Measurements from ENCODE around the gene PLA2G1B.
"Not testable (repeated sequence)": the region's sequence is repeated elsewhere in the genome, so short reads cannot be mapped to it uniquely, and the experiment has no call there.

The PLA2G1B gene

DNA sequence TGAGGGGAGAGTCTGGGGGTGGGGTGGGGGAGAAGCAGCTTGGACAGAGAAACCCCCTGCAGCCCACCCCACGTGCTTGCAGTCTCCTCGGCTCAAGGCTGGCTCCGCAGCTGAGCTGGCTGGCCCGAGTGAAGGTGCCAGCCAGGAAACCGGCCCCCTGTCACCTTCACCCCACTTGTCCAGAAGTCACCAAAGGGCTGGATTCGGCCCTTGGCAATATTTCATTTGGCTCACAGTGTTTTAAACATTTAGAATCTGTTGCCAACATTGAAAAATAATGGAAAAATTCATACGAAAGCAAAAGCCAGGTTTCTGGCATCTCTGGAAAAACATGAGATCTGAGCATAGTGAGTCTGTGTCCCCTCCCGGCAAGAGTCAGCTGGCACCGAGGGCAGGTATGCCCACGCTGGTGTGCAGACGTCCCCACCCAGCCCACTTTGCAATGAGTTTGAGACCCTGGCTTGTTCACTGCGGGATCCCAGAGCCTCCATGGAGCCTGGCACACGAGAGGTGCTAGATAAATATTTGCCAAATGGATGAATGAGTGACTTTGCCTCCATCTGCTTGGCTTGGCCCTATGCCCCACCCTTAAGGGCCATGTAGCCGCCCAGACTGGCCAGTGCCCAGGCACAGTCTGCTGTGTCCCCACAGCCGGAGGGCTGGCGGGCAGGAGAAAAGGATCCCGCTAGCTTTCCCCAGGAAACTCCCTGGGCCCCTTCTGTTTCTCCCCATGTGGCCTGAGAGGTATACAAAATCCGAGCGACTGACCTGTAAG is 23.2 kb upstream of the PLA2G1B start:
- Histone ChIP-seq H3K9ac (ENCODE audit: low read depth, low read length) (no peak overlapping the region), H3K36me3 (ENCODE audit: insufficient read depth, low read length) (no peaks in the 10 kb centered on the region; the same call in 1 of the 2 replicates), H3K9me3 (ENCODE audit: control insufficient read depth, insufficient read depth, low read length) (no peaks in the 10 kb centered on the region), H3K4me1 (ENCODE audit: insufficient read depth, low read length) (no peaks in the 10 kb centered on the region)

DNA sequence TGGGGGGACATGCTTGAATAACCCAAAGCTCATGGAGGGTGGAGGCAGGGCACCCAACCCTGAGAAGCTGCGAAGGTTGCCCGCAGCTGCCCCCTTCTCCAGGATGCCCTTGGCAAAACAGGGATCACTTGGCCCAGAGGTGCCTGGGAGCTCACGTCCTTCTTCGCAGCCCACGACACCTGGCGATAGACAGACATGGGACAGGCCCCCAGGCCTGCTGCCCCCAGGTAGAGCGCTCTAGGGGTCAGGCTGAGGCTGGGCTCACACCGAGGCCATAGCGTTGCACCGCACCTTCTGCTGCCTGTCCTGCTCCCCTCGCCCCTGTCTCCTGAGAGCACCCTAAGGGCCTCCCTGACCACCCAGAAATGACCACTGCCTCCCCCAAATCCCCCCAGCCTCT is 20.2 kb upstream of the PLA2G1B start:
- no peaks in the 10 kb centered on the region; the same call in 1 of the 2 replicates for H3K36me3 ChIP-seq (ENCODE audit: insufficient read depth, low read length)
- no peak overlapping the region for H3K9ac ChIP-seq (ENCODE audit: low read depth, low read length)
- no peaks in the 10 kb centered on the region for H3K9me3 ChIP-seq (ENCODE audit: control insufficient read depth, insufficient read depth, low read length)
- H3K4me1 ChIP-seq (ENCODE audit: insufficient read depth, low read length) = no peaks in the 10 kb centered on the region

DNA sequence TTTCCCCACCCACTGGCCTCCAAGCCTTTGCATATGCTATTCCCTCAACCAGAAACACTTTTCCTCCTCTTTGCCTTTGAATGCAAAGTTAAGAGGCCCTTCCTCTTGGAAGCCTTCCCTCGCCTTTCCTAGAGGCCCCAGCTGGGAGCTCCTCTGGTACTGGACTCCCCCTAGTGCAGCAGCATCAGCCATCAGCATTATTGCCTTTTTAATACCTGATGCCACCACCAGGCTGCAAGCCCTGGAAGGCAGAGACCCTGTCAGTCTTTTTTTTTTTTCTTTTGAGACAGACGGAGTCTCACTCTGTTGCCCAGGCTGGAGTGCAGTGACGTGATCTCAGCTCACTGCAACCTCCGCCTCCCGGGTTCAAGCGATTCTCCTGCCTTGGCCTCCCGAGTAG is 19.1 kb upstream of the PLA2G1B start:
- Histone ChIP-seq H3K4me1 (ENCODE audit: insufficient read depth, low read length) (no peaks in the 10 kb centered on the region; the same call in 1 of the 2 replicates), H3K36me3 (ENCODE audit: insufficient read depth, low read length) (no peaks in the 10 kb centered on the region; the same call in 1 of the 2 replicates), H3K9me3 (ENCODE audit: control insufficient read depth, insufficient read depth, low read length) (no peaks in the 10 kb centered on the region), H3K9ac (ENCODE audit: low read depth, low read length) (no peak overlapping the region)

DNA sequence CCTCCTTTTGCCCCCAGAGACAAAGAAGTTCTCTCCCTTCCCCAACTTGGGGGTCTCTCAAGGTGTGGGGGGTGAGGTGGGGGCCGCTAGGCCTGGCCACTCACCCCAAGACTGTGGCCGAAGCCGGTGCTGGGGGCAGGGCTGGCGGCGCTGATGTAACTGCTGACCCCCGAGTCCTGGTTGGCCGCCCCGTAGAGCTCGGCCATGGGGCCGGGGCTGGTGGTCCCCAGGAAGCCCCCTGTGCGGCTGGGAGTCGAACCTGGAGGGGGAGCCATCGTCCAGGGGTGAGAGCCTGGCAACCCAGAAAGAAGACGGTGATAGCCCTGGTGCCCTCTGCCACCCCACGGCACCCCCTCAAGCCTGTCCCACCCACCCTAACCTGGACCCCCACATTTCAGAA is 18.5 kb upstream of the PLA2G1B start:
- H3K36me3 ChIP-seq (ENCODE audit: insufficient read depth, low read length) = no peaks in the 10 kb centered on the region; the same call in 1 of the 2 replicates
- H3K9me3 ChIP-seq (ENCODE audit: control insufficient read depth, insufficient read depth, low read length) = no peaks in the 10 kb centered on the region
- H3K9ac ChIP-seq (ENCODE audit: low read depth, low read length) = no peak overlapping the region
- H3K4me1 ChIP-seq (ENCODE audit: insufficient read depth, low read length) = no peaks in the 10 kb centered on the region; the same call in 1 of the 2 replicates

DNA sequence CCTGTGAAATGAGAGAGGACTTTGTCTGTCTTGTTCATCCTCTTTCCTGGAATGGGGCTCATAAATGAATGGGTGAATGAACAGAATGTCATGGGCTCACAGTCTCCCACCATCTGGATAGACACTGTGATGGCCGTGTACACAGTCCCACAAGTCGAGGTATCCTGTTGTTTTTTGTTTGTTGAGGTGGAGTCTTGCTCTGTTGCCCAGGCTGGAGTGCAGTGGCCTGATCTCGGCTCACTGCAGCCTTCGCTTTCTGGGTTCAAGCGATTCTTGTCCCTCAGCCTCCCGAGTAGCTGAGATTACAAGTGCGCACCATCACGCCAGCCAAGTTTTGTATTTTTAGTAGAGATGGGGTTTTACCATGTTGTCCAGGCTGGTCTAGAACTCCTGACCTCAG is 16.1 kb upstream of the PLA2G1B start:
- Histone ChIP-seq H3K4me1 (ENCODE audit: insufficient read depth, low read length) (no peaks in the 10 kb centered on the region; the same call in 1 of the 2 replicates), H3K36me3 (ENCODE audit: insufficient read depth, low read length) (no peaks in the 10 kb centered on the region; the same call in 1 of the 2 replicates), H3K9me3 (ENCODE audit: control insufficient read depth, insufficient read depth, low read length) (no peaks in the 10 kb centered on the region), H3K9ac (ENCODE audit: low read depth, low read length) (no peak overlapping the region)

DNA sequence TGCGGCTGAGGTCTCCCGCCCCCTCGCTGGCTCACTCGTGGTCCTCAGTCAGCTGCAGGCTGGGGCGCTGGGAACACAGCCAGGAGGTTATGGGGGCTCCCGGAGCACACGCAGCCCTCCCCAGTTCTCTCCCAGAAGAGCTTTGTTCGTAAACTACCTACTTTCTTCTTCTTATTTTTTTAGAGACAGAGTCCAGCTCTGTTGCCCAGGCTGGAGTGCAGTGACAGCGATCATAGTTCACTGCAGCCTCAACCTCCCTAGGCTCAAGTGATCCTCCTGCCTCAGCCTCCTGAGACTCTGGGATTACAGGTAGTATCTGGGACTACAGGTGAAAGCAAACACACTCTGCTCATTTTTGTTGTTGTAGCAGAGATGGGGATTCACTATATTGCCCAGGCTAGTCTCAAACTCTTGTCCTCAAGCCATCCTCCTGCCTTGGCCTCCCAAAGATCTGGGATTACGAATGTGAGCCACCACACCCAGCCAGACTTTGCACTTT is 15.5 kb upstream of the PLA2G1B start:
- Histone ChIP-seq H3K36me3 (ENCODE audit: insufficient read depth, low read length) (no peaks in the 10 kb centered on the region; the same call in 1 of the 2 replicates), H3K9me3 (ENCODE audit: control insufficient read depth, insufficient read depth, low read length) (no peaks in the 10 kb centered on the region; the same call in 1 of the 2 replicates), H3K9ac (ENCODE audit: low read depth, low read length) (no peak overlapping the region), H3K4me1 (ENCODE audit: insufficient read depth, low read length) (no peaks in the 10 kb centered on the region; the same call in 1 of the 2 replicates)

DNA sequence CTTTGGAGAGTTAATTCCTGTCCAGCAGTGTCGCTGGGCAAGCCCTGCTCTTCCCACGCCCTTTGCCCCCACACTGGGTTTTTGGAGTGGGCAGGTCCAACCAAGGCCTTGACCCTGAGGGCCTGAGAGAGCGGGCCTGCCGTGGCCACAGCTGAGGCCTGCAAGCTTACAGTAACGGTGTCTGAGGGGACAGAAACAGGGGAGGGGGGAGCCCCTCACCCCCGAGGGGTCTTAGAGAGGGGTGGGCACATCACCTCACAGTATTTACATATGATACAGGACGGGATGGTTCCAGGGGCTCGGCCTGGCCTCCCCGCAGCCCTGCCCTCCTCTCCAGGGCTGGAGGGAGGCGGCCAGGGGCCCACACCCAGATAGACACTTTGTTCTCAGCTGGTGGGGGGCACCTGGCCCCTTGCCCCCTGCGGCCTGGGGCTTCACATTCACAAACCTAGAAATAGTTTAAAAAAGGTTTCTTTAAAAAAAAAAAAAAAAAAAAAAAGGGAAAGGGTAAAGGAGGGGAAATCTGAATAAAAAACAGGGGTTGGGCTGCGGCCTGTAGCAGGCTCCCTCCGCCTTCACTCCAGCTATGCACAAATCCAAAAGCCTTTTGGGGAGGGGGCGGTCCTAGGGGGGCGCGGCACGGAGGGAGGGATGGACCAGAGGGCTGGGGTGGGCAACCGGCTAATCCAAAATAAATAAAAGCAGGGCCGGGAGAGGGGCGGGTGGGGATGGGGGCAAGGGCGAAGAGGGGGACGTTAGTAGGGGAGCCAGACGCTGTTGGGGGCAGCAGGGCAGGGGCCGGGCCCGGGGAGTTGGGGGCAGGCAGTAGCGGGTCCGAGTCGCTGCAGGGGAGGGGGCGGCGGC is 14.8 kb upstream of the PLA2G1B start:
- H3K4me1 ChIP-seq (ENCODE audit: insufficient read depth, low read length) = no peaks in the 10 kb centered on the region; the same call in 1 of the 2 replicates
- H3K9me3 ChIP-seq (ENCODE audit: control insufficient read depth, insufficient read depth, low read length) = peaks cover 2% of the 10 kb centered on the region; the same call in 1 of the 2 replicates
- no peaks in the 10 kb centered on the region for H3K36me3 ChIP-seq (ENCODE audit: insufficient read depth, low read length)
- H3K9ac ChIP-seq (ENCODE audit: low read depth, low read length) = no peak overlapping the region

DNA sequence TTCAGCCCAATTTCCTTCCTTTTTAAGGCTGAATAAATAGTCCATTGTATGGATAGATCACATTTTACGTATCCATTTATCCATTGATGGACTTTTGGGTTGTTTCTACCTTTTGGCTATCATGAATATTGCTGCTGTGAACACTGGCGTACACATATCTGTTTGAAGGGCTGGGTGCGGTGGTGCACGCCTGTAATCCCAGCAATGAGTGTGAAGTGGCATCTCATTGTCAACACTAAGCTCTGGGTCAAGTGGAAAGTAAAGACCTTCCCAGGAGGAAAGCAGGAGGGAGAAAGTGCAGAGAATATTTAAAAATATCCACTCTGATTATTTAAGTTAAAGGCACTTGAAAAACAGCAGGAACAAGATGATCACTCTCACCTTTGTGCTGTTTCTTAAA is 11.7 kb upstream of the PLA2G1B start:
- Histone ChIP-seq H3K9me3 (ENCODE audit: control insufficient read depth, insufficient read depth, low read length) (peaks cover 4% of the 10 kb centered on the region; the same call in 1 of the 2 replicates), H3K9ac (ENCODE audit: low read depth, low read length) (no peak overlapping the region), H3K36me3 (ENCODE audit: insufficient read depth, low read length) (no peaks in the 10 kb centered on the region), H3K4me1 (ENCODE audit: insufficient read depth, low read length) (no peaks in the 10 kb centered on the region; the same call in 1 of the 2 replicates)

DNA sequence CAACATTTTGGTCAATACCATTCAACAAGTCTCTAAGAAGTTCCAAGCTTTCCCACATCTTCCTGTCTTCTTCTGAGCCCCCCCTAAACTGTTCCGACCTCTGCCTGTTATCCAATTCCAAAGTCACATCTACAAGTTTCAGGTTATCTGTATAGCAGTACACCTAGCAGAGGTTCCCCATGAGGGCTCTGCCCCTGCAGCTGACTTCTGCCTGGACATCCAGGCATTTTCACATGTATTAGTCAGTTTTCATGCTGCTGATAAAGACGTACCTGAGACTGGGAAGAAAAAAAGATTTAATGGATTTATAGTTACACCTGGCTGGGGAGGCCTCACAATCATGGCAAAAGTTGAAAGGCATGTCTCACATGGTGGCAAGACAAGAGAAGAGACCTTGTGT is 10.2 kb upstream of the PLA2G1B start:
- no peak overlapping the region for H3K9ac ChIP-seq (ENCODE audit: low read depth, low read length)
- H3K4me1 ChIP-seq (ENCODE audit: insufficient read depth, low read length) = no peaks in the 10 kb centered on the region; the same call in 1 of the 2 replicates
- H3K9me3 ChIP-seq (ENCODE audit: control insufficient read depth, insufficient read depth, low read length) = peaks cover 4% of the 10 kb centered on the region; the same call in 1 of the 2 replicates
- H3K36me3 ChIP-seq (ENCODE audit: insufficient read depth, low read length) = no peaks in the 10 kb centered on the region

DNA sequence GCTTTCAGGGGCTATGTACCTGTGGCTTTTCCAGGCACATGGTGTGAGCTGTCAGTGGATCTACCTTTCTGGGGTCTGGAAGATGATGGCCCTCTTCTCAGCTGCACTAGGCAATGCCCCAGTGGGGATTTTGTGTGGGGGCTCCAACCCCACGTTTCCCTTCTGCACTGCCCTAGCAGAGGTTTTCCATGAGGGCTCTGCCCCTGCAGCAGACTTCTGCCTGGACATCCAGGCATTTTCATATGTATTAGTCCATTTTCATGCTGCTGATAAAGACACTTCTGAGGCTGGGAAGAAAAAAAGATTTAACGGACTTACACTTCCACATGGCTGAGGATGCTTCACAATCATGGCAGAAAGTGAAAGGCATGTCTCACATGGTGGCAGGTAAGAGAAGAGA is 8.8 kb upstream of the PLA2G1B start:
- not testable (repeated sequence) for H3K4me1 ChIP-seq (ENCODE audit: insufficient read depth, low read length); H3K9ac ChIP-seq (ENCODE audit: low read depth, low read length); H3K9me3 ChIP-seq (ENCODE audit: control insufficient read depth, insufficient read depth, low read length); H3K36me3 ChIP-seq (ENCODE audit: insufficient read depth, low read length)

DNA sequence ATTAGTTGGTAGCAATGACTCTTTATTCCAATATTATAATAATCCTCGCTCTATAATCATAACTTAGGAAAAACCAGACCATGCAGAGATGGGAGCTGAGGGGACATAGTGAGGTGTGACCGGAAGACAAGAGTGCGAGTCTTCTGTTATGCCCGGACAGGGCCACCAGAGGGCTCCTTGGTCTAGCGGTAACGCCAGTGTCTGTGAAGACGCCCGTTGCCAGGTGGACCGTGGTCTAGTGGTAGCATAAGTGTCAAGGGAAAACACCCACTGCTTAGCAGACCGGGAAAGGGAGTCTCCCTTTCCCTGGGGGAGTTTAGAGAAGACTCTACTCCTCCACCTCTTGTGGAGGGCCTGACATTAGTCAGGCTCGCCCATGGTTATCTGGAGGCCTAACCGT is 7.9 kb upstream of the PLA2G1B start:
- H3K4me1 ChIP-seq (ENCODE audit: insufficient read depth, low read length); H3K36me3 ChIP-seq (ENCODE audit: insufficient read depth, low read length); H3K9me3 ChIP-seq (ENCODE audit: control insufficient read depth, insufficient read depth, low read length); H3K9ac ChIP-seq (ENCODE audit: low read depth, low read length): not testable (repeated sequence)

DNA sequence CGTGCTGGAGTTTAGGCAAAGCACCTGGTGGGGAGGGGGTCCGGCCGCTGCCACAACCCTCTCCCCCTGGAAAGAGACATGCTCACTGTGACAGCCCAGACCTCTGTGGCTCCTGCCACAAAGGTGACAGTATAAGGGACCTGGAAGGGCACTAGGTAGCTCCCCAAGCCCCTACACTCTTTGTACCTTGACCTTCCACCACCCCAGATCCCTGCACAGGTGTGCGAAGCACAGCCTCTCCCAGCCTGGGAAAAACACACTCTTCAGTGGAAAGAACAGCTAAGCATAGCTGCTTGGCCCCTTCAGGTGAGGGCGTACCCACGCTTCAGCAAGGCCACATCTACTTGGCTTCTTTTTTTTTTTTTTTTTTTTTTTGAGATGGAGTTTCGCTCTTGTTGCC is 4.9 kb upstream of the PLA2G1B start:
- H3K9ac ChIP-seq (ENCODE audit: low read depth, low read length) = no peak overlapping the region
- H3K9me3 ChIP-seq (ENCODE audit: control insufficient read depth, insufficient read depth, low read length) = 0 out of 2 replicates have a peak, but pooled peaks cover 2% of the 10 kb centered on the region
- H3K4me1 ChIP-seq (ENCODE audit: insufficient read depth, low read length) = no peaks in the 10 kb centered on the region
- no peaks in the 10 kb centered on the region for H3K36me3 ChIP-seq (ENCODE audit: insufficient read depth, low read length)

DNA sequence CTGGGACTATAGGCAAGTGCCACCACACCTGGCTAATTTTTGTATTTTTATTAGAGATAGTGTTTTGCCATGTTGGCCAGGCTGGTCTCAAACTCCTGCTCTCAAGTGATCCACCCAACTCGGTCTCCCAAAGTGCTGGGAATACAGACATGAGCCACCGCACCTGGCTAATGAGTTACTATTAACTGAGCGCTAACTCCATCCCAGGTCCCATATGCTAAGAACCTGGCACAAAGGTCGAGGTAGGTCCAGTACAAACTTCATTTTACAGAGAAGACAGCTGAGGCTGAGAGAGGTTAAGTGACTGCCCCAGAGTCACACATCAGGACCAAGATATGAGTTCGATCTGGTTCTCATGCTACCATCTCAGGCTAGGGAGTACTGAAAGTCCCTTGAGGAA is 4.5 kb upstream of the PLA2G1B start:
- no peak overlapping the region for H3K9ac ChIP-seq (ENCODE audit: low read depth, low read length)

DNA sequence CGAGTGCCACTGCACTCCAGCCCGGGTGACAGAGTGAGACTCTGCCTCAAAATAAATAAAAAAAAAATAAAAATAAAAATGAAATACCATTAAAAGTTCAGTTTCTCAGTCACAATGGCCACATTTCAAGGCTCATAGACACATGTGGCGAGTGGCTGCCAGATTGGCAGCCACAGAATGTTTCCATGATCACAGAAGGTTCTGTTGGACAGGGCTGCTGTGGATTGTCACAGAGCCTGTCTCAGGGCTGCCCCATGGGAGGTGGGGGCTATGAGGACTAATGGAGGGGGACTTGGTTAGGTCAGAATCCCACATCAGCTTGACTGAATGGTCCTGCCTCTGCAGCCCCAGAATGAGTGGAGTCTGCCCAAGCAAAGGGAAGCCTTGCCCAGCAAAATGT is 3.8 kb upstream of the PLA2G1B start:
- no peaks in the 10 kb centered on the region for H3K36me3 ChIP-seq (ENCODE audit: insufficient read depth, low read length)
- no peaks in the 10 kb centered on the region for H3K4me1 ChIP-seq (ENCODE audit: insufficient read depth, low read length)
- H3K9ac ChIP-seq (ENCODE audit: low read depth, low read length) = no peak overlapping the region
- H3K9me3 ChIP-seq (ENCODE audit: control insufficient read depth, insufficient read depth, low read length) = no peaks in the 10 kb centered on the region

More for the DNA sequence above, 4.5 kb upstream of the PLA2G1B start:
- Histone ChIP-seq H3K4me1 (ENCODE audit: insufficient read depth, low read length) (no peaks in the 10 kb centered on the region), H3K36me3 (ENCODE audit: insufficient read depth, low read length) (no peaks in the 10 kb centered on the region), H3K9me3 (ENCODE audit: control insufficient read depth, insufficient read depth, low read length) (no peaks in the 10 kb centered on the region)
